Effector memory CD4-positive, alpha-beta T cell (primary cell): Measurements from ENCODE around the gene MADD.

ENCODE experiments used
- DNase-seq, 3 donors: peaks; one replicate each; pipeline ENCODE4 v3.0.0-alpha.2; 2020
- H3K27ac ChIP-seq: 2 replicates; pipeline ENCODE4 v1.7.0; 2013; ENCODE audit warnings: mild to moderate bottlenecking, low read length, moderate library complexity; ENCODE audit not compliant: insufficient read depth, poor library complexity, severe bottlenecking
- H3K27me3 ChIP-seq: replicated peaks from 2 replicates; pipeline ENCODE4 v1.7.0; 2013; ENCODE audit warnings: mild to moderate bottlenecking, low read length; ENCODE audit not compliant: insufficient read depth, control insufficient read depth, poor library complexity, severe bottlenecking
- H3K36me3 ChIP-seq: 2 replicates; pipeline ENCODE4 v1.7.0; 2013; ENCODE audit warnings: mild to moderate bottlenecking, low read length, moderate library complexity; ENCODE audit not compliant: control insufficient read depth, insufficient read depth
- H3K4me1 ChIP-seq: 2 replicates; pipeline ENCODE4 v1.7.0; 2013; ENCODE audit warnings: low read length, mild to moderate bottlenecking; ENCODE audit not compliant: control insufficient read depth, insufficient read depth, poor library complexity, severe bottlenecking
- H3K4me3 ChIP-seq: 2 replicates; pipeline ENCODE4 v1.7.0; 2013; ENCODE audit warnings: low read length, low read depth, mild to moderate bottlenecking; ENCODE audit not compliant: insufficient read depth, poor library complexity, severe bottlenecking
- H3K9me3 ChIP-seq: 2 replicates; pipeline ENCODE4 v1.7.0; 2013; ENCODE audit warnings: mild to moderate bottlenecking, low read length, moderate library complexity; ENCODE audit not compliant: control insufficient read depth
- total RNA-seq, 3 donors: gene quantifications; one replicate each; lab custom pipeline; 2026; lab: John Stamatoyannopoulos, UW

Gene MADD
- 188 to 224 (median 219) reads per million in 3 donors for total RNA-seq

DNA sequence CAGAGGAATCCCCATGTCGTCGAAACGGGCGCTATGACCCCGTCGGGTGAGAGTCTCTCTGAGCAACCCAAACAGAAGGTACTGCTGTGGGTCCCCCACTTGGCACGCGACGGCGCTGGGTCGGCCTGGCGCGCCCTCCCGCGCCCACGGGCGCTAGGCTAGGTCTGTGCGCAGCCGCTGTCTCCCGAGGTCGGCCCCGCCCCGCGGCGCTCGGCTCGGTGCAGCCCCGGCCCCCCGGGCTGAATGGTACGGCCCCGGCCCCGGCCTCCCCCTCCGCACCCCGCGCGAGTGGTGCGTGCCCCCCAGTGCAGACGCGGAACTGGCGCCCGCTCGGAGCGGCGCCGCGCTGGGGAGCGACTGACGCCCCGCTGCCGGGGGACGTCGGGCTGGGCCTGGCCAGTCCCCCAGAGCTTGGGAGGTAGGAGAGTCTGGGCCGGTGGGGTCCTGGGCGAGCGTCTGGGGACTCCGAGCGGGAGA lies at the start of gene MADD:
MADD (plus strand) TSS at position 305 of the 477 bp plus-strand sequence.
- Histone ChIP-seq H3K27ac (peak within 1 kb of the TSS; percentile 92), H3K9me3 (no peaks in the 10 kb centered on the region), H3K36me3 (peaks cover 13% of the 10 kb centered on the region), H3K4me1 (peaks cover 39% of the 10 kb centered on the region), H3K4me3 (peak within 1 kb of the TSS; percentile 60), H3K27me3 (no peaks in the 10 kb centered on the region)
- peak; percentile 84 to 85 (median 85) for DNase-seq

GRCh38 chr11:47220401-47220821 lies 49.5 kb upstream of the MADD start:
- Histone ChIP-seq H3K4me1 (peaks cover 15% of the 10 kb centered on the region), H3K36me3 (peaks cover 18% of the 10 kb centered on the region), H3K9me3 (no peaks in the 10 kb centered on the region), H3K4me3 (no peak overlapping the region), H3K27ac (no peak overlapping the region), H3K27me3 (no peaks in the 10 kb centered on the region)
- no peak for DNase-seq

DNA sequence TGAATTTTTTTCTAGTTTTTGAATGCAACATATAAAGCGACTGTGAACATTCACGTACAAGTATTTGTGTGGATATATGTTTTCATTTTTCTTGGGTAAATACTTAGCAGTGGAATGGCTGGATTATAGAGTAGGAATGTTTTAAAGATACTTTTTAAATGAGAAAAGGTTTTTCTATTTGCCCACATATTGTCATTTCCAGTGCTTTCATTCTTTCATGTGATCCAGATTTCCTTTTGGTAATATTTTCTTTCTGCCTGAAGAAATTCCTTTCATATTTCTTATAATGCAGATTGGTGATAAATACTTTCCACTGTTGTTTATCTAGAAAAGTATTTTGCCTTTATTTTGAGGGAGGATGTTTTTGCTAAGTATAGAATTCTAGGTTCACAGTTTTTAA lies 47.2 kb upstream of the MADD start:
- Histone ChIP-seq H3K4me3 (no peak overlapping the region), H3K27ac (no peak overlapping the region), H3K4me1 (no peaks in the 10 kb centered on the region), H3K36me3 (peaks cover 18% of the 10 kb centered on the region), H3K9me3 (no peaks in the 10 kb centered on the region), H3K27me3 (no peaks in the 10 kb centered on the region)
- DNase-seq, result no peak

DNA sequence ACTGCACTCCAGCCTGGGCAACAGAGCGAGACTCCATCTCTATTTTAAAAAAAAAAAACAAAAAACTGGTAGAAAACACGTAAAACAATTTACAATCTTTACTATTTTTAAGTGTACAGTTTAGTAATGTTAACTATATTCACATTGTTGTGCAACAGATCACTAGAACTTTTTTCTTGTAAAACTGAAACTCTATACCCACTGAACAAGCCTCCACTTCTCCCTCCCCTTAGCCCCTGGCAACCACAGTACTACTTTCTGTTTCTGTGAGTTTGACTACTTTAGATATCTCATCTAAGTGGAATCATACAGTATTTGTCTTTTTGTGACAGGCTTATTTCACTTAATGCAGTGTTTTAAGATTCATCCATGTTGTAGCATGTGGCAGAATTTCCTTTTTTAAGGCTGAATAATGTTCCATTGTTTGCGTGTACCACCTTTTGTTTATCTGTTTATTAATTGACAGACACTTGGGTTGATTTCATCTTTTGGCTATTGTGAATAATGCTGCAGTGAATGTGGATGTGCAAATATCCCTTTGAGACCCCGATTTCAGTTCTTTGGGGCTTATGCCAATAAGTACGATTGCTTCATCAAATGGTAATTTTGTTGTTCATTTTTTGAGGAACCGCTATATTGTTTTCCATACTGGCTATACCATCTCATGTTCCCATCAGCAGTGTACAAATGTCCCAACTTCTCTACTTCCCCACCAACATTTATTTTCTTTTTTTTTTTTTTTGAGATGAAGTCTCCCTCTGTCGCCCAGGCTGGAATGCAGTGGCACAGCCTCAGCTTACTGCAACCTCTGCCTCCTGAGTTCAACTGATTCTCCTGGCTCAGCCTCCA lies 44.2 kb upstream of the MADD start:
- no peaks in the 10 kb centered on the region for H3K27me3 ChIP-seq
- no peak for DNase-seq
- H3K4me1 ChIP-seq, result no peaks in the 10 kb centered on the region
- H3K4me3 ChIP-seq, result no peak overlapping the region
- H3K9me3 ChIP-seq, result no peaks in the 10 kb centered on the region
- no peak overlapping the region for H3K27ac ChIP-seq
- H3K36me3 ChIP-seq, result peaks cover 14% of the 10 kb centered on the region

GRCh38 chr11:47229161-47229560 lies 40.8 kb upstream of the MADD start:
- no peak overlapping the region for H3K4me3 ChIP-seq
- no peaks in the 10 kb centered on the region for H3K9me3 ChIP-seq
- no peak overlapping the region for H3K27ac ChIP-seq
- no peak for DNase-seq
- peaks cover 12% of the 10 kb centered on the region for H3K36me3 ChIP-seq
- no peaks in the 10 kb centered on the region for H3K27me3 ChIP-seq
- H3K4me1 ChIP-seq, result peaks cover 3% of the 10 kb centered on the region

- DNase-seq, result no peak
- H3K27ac ChIP-seq, result no peak overlapping the region
- no peak overlapping the region for H3K4me3 ChIP-seq
- H3K27me3 ChIP-seq, result no peaks in the 10 kb centered on the region
- no peaks in the 10 kb centered on the region for H3K9me3 ChIP-seq
- H3K4me1 ChIP-seq, result peaks cover 15% of the 10 kb centered on the region
- peaks cover 19% of the 10 kb centered on the region for H3K36me3 ChIP-seq
These were observed 36.9 kb upstream of the MADD start for GRCh38 chr11:47233051-47233450.

DNA sequence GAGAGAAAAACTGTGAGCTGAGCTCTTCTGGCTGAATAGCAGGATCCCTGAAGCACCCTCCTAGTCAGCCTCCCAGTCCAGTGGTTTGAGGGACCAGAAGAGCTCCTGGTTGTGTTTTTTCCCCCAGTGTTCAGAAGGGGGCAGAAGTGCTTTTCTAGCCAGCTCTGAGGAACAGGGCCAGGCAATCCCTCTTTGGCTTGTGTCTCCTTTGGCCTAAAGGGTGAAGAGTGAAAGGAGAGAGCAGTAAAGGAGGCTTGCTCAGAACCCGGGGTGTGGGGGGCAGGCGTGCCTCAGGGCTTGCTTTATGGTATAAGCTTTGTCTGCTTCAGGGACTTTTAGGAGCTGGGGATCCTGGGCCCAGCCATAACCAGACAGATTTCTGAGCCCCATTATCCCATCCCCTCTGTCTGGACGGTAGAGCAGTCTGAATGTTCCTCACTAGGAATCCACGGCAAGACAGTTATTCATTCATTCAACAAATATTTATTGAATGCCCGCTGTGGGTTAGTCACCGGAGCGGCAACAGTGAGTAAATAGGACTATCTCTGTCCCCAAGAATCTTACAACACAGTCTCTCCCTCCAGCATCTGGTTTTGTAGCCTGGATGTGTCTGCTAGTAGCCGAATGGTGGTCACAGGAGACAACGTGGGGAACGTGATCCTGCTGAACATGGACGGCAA lies 35.8 kb upstream of the MADD start:
- H3K9me3 ChIP-seq, result no peaks in the 10 kb centered on the region
- H3K27ac ChIP-seq, result peak overlapping the region; percentile 80
- H3K36me3 ChIP-seq, result peaks cover 24% of the 10 kb centered on the region
- DNase-seq, result no peak
- no peak overlapping the region for H3K4me3 ChIP-seq
- H3K4me1 ChIP-seq, result peaks cover 15% of the 10 kb centered on the region
- no peaks in the 10 kb centered on the region for H3K27me3 ChIP-seq

GRCh38 chr11:47234669-47235100 lies 35.2 kb upstream of the MADD start:
- H3K4me3 ChIP-seq, result no peak overlapping the region
- peak overlapping the region; percentile 80 for H3K27ac ChIP-seq
- no peaks in the 10 kb centered on the region for H3K9me3 ChIP-seq
- peaks cover 29% of the 10 kb centered on the region for H3K36me3 ChIP-seq
- no peaks in the 10 kb centered on the region for H3K27me3 ChIP-seq
- peaks cover 15% of the 10 kb centered on the region for H3K4me1 ChIP-seq
- peak; percentile 72 to 76 (median 73) for DNase-seq

GRCh38 chr11:47235163-47235562 lies 34.8 kb upstream of the MADD start:
- Histone ChIP-seq H3K4me3 (no peak overlapping the region), H3K9me3 (no peaks in the 10 kb centered on the region), H3K27me3 (no peaks in the 10 kb centered on the region), H3K27ac (peak overlapping the region; percentile 80), H3K36me3 (peaks cover 31% of the 10 kb centered on the region), H3K4me1 (peaks cover 15% of the 10 kb centered on the region)
- no peak for DNase-seq

GRCh38 chr11:47236482-47236881 lies 33.5 kb upstream of the MADD start:
- H3K27ac ChIP-seq, result peak overlapping the region; percentile 8
- peaks cover 15% of the 10 kb centered on the region for H3K4me1 ChIP-seq
- H3K4me3 ChIP-seq, result no peak overlapping the region
- no peaks in the 10 kb centered on the region for H3K27me3 ChIP-seq
- H3K36me3 ChIP-seq, result peaks cover 34% of the 10 kb centered on the region
- no peaks in the 10 kb centered on the region for H3K9me3 ChIP-seq
- DNase-seq, result no peak
